ENCODE results near the gene TMEM91.

Gene TMEM91

DNA sequence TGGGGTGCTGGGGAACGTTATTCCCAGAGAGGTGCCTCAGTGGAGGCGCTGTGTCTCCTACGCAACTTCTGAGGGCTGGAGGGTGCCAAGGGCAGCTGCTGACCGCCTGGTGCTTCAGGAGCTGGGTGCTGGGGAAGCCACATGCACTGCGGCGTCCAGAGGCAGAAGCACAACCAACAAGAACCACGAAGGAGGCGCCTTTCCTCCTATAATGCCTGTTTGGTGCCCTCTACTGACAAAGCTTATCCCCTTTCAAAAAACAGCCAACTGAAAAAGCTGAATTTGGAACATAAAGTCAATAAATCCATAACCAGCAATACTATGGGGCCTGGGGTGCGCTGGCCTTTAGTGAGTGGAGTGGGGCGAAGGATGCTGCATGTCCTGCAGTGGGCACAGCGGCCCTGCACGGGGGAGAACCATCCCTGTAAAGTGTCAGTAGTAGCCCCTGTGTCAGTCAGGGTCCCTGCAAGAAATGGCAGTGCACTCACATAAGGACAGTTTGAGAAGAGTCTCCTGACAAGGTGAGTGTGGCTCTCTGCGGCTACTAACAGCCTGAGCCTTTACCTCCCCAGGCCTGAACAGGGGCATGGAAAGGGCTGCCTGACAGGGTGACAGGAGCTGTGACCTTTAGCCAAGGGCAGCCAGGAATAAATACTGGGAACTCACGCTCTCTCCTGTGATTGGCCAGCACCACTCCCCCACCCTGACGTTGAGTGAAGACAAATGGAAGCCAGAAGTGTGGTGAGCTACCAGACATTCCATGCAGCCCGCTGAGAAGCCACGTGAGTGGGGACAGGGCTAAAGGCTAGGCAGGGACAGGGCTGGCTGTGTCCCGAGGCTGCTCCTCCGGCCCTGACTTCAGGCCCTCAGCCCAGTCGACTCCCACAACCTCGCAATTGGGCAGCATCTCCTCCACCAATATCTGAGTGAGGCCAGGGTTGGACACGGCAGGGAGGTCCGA lies 55.4 kb downstream of the TMEM91 start:
- Mint-ChIP-seq H3K36me3 (ENCODE audit: low read depth) (peaks cover 17% of the 10 kb centered on the region), H3K27ac (peak overlapping the region; percentile 49), H3K27me3 (ENCODE audit: low read depth) (no peaks in the 10 kb centered on the region), H3K4me1 (ENCODE audit: low read depth) (peaks cover 21% of the 10 kb centered on the region), H3K4me3 (no peak overlapping the region), H3K9me3 (no peaks in the 10 kb centered on the region)
- DNase-seq (ENCODE audit: low spot score), result no peak

GRCh38 chr19:41433171-41433570 lies 56.8 kb downstream of the TMEM91 start:
- Mint-ChIP-seq H3K4me3 (no peak overlapping the region), H3K36me3 (ENCODE audit: low read depth) (peaks cover 20% of the 10 kb centered on the region)

More at GRCh38 chr19:41433171-41433570, 56.8 kb downstream of the TMEM91 start:
- DNase-seq (ENCODE audit: low spot score), result no peak
- H3K4me1 Mint-ChIP-seq (ENCODE audit: low read depth), result peaks cover 12% of the 10 kb centered on the region
- H3K27ac Mint-ChIP-seq, result no peak overlapping the region
- H3K9me3 Mint-ChIP-seq, result no peaks in the 10 kb centered on the region
- H3K27me3 Mint-ChIP-seq (ENCODE audit: low read depth), result no peaks in the 10 kb centered on the region
